Retinal pigment epithelial cell (primary cell): Measurements from ENCODE around the gene ASRGL1.

Experiments used
- DNase-seq: peaks from one replicate; pipeline ENCODE4 v3.0.0-alpha.2; 2010; ENCODE audit warnings: low read depth
- H3K4me3 ChIP-seq: 2 replicates; pipeline ENCODE4 v1.5.1; 2011; ENCODE audit warnings: mild to moderate bottlenecking, low read length, control low read depth, moderate library complexity
- CTCF ChIP-seq: conservative IDR thresholded peaks from 2 replicates; pipeline ENCODE4 v1.5.1; 2011; ENCODE audit warnings: low read depth, low read length, control low read depth, inconsistent platforms

Gene ASRGL1

DNA sequence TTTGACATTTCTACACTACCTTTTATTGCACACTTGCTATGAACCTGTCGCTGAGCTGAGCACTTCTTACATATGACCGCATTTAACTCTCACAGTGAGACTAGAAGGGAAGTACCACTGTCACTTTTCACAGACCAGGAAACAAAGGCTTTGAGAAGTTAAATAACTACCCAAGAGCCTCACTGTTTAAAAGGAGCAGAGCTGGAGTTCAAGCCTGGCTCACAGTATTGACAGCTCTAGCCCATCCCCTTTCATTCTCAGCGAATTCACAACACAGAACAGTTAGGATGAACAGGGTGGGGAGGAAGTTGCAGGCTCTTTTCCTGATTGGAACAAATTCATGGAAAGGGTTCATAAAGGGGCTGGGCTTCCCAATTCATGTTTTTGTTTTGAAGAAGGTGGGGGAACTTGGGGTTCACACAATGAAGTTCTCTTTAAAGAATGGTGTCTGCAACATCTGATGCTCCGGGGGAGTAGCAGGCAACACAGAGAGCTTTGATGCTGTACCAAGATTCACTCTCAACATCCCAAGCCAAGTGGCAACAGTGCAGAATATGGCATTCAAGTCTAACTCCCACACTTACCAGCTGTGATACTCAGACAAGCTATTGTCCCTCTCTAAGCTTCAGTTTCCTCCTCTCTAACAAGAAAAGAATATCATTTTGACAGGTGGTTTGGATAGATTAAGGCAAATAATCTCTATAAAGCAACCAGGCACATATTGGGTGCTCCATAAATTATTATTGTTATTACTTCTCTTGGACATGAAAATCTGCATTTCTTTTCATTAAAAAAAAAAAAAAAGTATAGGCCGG, 98.8 kb downstream of the ASRGL1 start:
- no peak for TF ChIP-seq CTCF
- no peak overlapping the region for H3K4me3 ChIP-seq
- no peak for DNase-seq

- no peak for TF ChIP-seq CTCF
- H3K4me3 ChIP-seq: no peak overlapping the region
- no peak for DNase-seq
Observed at GRCh38 chr11:62437616-62438015, 100.4 kb downstream of the ASRGL1 start.

DNA sequence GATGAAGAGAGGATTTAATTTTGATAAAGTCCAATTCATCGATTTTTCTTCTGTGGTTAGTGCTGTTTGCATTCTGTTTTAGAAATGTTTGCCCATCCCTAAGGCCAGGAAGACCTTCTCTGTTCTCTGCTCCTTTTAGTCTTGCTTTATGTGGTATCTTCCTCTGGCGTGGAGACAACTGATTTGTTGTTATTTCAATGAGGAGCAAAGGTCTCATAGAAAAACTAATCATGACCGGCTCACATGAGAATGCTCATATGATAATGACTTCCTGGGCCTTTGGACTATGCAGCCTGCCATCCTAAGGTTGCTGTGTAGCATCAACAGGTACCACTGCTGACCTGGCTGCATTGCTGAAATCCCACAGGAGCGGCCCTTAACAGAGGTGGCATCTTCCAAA, 101.4 kb downstream of the ASRGL1 start:
- no peak for TF ChIP-seq CTCF
- DNase-seq: no peak
- no peak overlapping the region for H3K4me3 ChIP-seq

GRCh38 chr11:62439785-62440602, 102.7 kb downstream of the ASRGL1 start:
- no peak overlapping the region for H3K4me3 ChIP-seq
- DNase-seq: no peak
- no peak for TF ChIP-seq CTCF
